MV-4-11 (cell line): Measurements from ENCODE around the gene PRKN.

Experiments used
- DNase-seq: peaks from one replicate; lab custom pipeline; 2025; lab: John Stamatoyannopoulos, UW

Gene PRKN

GRCh38 chr6:162058281-162058875, 669.2 kb downstream of the PRKN start:
- no peak for DNase-seq

DNA sequence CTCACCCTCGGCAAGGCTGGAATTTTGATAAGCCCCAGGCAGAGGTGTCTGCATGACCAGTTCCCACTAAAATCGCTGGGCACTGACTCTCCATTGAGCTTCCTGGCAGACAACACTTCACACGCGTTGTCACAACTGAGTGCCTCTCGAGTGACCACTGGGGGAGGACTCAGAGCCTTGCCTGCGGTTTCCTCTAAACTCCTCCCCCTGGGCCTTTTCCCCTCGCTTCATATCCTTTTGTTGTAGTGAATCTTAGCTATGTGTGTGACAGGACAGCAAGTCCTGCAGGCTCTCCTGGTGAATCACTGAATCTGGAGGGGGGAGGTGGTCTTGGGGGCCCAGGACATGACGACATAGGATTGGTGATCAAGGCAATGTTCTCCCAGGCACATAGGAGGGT, 670.8 kb downstream of the PRKN start:
- DNase-seq: no peak

DNA sequence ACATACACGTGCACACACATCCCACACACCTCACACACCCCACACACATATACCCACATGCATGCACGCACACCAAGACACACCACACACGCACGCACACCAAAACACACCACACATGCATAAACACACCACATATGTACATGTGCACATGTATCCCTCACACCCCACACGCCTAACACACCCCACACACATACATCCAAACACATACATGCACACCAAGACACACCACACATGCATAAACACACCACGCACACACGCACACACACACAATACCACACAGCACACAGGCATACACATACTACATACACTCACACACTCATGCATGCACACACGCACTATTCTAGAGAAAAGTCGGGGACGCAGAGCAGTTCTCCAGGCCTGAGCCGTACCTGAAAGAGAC, 671.5 kb downstream of the PRKN start:
- DNase-seq: no peak

DNA sequence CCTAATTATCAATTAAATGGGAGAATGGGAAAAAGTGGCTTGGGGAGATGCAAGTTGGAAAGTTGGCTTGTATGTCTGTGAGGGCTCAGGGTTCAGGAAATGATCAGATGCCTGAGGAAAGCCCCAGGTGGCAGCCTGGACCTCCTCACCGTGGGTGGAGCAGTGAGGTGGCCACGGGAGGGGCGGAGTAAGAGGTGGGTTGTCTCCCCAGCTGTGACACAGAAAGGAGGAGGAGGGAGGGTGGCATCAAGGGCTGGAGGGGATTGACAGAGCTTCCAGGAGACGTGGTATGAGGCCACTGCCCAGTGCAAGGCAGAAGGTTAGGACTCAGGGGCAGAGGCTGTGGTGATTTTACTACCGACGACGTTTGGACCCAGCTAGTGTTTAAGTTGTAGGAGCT, 672.2 kb downstream of the PRKN start:
- DNase-seq: no peak

GRCh38 chr6:162053084-162053483, 674.5 kb downstream of the PRKN start:
- no peak for DNase-seq

- no peak for DNase-seq
Observed at GRCh38 chr6:162050579-162050978, 677.0 kb downstream of the PRKN start.

DNA sequence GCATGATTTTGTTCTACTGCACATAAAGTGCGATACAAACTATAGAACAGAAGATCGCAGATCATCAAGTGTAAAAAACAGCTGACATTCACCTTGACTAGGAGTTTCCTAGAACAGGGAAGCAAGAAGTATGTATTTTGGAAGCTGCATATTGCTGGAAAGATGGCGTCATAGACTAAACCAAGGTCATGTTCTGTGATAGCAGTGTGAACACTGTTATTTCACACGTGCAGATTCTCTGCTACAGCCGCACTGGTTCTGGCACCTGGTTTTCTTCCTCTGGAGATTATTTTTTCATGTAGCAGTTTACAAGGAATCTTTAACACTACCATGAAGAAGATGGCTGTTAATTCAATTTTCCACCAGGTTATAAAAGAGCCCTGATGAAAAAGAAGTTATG, 681.2 kb downstream of the PRKN start:
- DNase-seq: no peak

DNA sequence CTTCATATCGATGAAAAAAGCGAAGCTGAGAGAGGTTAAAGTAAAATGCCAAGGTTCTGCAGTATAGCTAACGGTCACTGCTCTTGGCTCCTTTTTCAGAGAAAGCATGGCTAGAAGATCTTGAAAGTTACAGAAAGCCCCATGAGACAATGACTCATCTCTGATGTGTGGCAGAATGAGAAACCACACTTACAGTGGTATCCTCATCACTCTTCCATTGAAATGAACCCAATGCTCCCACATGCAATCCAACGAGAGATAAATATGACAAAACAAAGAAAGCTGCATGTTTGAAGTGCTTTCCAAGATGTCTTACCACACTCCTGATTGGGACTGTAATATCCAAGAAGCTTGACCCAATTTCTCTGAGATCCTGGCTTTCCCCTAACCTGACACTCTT, 694.9 kb downstream of the PRKN start:
- DNase-seq: no peak

DNA sequence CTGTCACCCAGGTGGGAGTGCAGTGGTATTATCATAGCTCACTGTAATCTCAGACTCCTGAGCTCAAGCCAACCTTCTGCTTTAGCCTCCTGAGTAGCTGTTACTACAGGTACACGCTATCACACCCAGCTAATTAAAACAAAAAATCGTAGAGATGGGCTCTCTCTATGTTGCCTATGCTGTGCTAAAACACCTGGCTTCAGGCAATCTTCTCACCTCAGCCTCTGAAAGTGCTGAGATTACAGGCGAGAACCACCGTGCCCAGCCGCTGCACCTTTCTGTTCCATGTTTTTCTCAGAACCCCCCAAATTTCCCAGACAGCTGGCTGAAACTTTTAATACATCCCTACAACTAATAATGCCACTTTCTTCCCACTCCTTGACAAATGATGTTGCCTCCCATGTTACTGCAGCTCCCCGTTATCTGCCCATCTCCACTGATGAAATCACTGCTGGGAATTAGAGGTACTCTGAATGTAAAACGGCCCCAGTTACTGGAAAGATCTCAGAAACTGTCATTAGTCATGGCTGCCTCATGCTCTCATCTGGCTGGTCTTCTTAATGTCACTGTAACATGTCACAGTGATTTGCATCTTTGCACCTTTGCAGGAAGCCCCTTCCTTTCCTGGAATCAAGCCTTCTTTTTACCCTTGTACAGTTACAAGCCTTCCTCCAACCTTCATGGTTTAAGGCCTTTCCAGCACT, 697.5 kb downstream of the PRKN start:
- DNase-seq: no peak

GRCh38 chr6:162026843-162027242, 700.7 kb downstream of the PRKN start:
- DNase-seq: no peak

- DNase-seq: no peak
Observed at GRCh38 chr6:162026031-162026430, 701.5 kb downstream of the PRKN start.

GRCh38 chr6:162019349-162019748, 708.2 kb downstream of the PRKN start:
- DNase-seq: no peak

- no peak for DNase-seq
Observed at GRCh38 chr6:162017536-162017935, 710.0 kb downstream of the PRKN start.

DNA sequence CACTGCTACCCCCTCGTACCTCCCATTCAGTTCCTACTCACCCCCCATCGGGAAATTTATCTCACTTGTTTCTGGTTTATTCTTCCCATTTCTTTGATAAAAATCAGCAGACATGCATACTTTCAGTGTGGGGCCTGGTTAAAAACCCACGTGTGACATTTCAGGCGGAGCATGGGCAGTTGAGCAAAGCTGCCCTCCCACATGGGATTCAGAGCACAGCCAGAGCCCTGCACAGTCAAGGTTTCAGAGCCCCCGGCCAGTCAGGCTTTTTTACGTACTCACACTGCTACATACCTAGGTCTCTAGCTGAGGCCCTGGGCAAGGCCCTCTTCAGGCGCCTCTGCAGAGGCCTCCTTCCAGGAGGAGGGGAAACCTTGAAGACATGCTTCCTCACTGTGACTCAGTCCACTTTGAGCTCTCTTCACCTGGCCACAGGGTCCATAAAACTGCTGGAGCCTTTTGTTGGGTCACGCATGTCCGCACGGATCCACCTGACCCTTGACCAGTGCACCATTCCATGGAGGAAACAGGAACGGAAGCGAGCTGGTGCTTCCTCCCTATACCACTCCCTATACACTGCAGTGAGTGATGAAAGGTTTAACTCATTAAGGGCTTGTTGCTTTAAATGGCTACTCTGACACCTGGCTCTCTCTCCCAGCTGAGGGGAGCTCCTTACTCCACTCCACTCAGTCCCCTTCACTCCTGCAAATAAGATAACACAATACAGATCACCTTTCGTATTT, 713.3 kb downstream of the PRKN start:
- no peak for DNase-seq

DNA sequence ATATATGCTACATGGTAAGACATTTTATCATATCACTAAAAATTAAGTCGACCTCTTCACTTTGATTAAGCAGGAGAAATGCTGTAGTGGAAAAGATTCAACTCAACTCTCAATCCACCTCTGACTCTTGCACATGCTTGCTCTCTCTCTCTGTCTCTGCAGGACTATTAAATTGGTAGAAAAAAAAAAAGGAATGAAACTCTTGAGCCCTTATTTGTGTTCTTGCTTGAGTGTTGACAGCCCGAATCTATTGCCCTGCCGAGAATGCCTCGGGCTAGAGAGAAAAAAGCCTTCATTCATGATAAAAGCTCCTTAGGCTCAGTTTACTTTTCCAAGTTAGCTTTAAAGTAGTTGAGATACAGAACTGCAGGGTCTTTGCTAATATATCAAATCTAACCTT, 722.2 kb downstream of the PRKN start:
- DNase-seq: no peak

DNA sequence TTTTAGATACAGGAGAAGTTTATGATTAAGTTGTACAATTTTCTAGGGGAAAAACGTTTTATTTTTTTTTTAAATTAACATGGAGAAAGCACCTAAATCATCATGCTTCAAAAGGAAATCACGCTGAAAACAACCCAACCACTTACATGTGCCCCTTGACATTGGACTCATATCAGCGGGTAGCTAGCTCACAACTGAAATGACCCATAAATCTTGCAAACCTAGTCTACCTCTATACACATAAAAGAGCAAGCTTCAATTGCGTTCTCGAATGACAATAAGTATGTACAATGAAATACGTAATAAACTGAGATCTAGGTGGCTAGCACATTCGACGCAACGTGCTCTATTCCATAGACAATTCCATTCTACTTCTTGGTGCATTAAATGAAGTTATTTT, 730.8 kb downstream of the PRKN start:
- DNase-seq: no peak

DNA sequence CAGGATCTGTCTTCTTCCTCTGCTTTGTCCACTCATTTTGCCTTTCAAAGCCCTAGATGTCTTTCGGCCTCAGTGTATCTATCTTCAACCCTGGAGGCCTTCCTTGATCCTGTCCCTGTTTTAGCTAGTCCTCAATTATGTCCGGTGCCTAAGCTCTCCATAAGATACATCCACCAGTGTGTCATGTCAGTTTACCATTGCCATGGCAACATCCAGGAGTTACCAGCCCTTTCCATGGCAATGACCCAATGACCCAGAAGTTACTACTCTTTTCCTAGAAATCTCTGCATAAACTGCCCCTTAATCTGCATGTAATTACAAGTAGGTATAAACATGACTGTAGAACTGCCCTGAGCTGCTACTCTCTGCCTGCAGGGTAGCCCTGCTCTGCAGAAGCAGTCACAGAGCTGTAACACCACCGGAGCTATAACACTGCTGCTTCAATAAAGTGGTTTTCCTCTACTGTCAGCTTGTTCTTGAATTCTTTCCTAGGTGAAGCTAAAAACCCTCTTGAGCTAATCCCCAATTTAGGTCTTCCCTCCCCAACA, 741.6 kb downstream of the PRKN start:
- DNase-seq: no peak

DNA sequence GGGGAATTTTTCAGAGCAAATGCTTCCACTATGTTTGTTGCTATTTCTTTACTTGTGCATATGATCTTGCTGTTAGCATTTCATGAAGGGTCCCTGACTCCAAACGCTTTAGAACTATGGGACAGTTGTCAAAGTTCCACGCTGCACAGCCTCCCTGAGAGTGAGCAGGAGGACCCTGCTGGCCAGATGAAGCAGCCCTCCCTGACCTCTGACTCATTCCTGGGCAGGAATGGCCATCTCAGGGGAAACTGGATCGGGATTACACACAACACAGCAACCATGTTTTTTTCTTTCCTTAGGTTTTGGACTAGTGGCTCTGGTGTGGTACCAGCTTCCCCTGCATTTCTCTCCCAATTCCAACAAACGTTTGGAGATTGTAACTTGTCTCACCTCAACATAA, 742.9 kb downstream of the PRKN start:
- DNase-seq: no peak

DNA sequence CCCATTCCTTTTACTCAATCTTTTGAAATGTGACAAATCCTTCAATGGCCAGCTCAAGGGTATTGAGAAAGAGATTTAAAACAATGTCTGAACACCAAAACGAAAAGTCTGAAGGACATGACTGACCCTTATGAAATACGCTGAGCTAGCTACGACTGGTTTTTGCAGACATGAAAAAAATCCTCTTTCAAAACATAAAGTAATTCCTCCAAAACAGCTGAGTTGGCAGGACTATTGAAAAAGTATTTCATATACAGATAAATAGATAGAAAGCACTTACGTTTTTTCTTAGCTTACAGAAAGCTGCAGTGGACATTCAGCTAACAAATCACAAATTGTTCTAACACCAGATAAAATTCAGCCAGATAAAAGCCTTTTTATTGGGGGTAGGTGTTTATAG, 751.0 kb downstream of the PRKN start:
- no peak for DNase-seq

DNA sequence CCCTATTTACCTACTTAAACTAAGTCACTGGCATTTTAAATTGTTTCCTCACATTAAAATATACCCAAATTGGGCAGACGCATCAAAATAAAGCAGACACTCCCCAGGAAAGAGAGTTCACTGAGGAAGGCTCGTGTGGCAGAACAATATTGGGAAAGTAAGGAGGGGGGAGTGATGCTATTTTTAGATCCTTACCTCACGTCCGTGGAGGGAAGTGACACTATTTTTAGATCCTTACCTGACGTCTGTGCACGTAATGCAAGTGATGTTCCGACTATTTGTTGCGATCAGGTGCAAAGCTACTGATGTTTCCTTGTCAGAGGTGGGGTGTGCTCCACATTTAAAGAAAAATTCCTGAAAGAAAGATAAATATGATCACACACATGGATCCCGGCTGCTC, 754.5 kb downstream of the PRKN start:
- DNase-seq: no peak

GRCh38 chr6:161971043-161971442, 756.5 kb downstream of the PRKN start:
- no peak for DNase-seq

DNA sequence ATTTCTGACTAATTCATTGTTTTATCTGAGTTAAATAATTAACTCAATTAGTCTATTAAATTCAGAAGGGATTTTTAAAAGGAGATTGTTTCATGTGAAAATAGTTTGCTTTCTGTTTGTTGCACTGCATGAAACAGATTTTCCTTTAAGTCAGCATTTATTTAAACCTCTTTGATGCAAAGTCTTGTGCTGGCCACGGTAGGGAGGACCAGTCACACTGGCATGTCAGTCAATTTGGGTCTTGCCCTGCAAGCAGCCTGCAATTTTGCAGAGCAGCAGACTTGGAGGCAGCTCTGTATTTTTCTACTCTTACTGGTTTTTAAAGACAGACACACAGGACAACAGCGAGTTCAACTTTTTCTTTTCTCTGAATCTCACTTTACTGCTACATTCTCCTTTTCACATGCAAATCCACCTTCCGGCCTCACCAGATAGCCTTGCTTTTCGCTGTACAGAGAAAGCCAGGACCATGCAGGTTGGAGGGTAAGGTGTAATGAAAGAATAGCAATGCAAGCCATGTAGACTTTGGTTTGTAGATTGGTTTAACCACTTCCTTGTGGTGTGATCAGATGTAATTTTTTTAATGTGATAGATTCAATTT, 763.8 kb downstream of the PRKN start:
- DNase-seq: no peak

DNA sequence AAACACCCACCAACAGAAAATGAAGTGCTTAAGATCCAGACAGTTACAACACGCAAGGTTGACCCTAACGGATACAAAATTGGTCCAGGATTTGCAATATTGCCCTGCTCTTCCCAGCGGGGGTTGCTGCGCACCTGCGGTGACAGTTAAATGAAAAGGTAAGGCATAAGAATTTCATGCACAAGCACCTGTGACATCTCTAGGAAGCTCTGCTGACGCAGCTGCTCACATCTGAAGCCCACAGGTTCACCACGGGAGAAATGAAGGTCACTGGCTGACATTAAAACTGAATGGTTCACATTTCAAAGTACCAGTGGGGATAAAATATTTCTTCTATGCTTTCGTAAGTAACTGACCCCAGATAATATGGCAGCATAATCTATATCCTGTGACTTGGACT, 764.4 kb downstream of the PRKN start:
- no peak for DNase-seq
